Neutrophil (primary cell): ENCODE results near the gene CCDC88A.

Experiments
- H3K27ac ChIP-seq: fragments of 200-600 bp; sonication (generic); 2 replicates; pipeline ENCODE4 v1.5.1; 2016; ENCODE audit warnings: mild to moderate bottlenecking, moderate library complexity
- H3K27me3 ChIP-seq: fragments of 200-600 bp; sonication (generic); 2 replicates; pipeline ENCODE4 v1.6.0; 2016; ENCODE audit warnings: mild to moderate bottlenecking
- H3K36me3 ChIP-seq: fragments of 200-600 bp; sonication (generic); 2 replicates; pipeline ENCODE4 v1.5.1; 2017
- H3K4me1 ChIP-seq, 2 experiments: fragments of 200-600 bp in 1 of 2; sonication (generic) in 1 of 2; 1 replicate in 1 of 2; 2 replicates in 1 of 2; pipeline versions ENCODE4 v1.5.1 to v1.6.1; 2013 to 2016; ENCODE audit warnings: low read depth in 1 of 2, low read length in 1 of 2, mild to moderate bottlenecking in 1 of 2, moderate library complexity in 1 of 2; ENCODE audit not compliant: control insufficient read depth in 1 of 2, insufficient read depth in 1 of 2
- H3K4me3 ChIP-seq, 2 experiments: fragments of 200-600 bp in 1 of 2; sonication (generic) in 1 of 2; 1 replicate in 1 of 2; 2 replicates in 1 of 2; pipeline ENCODE4 v1.5.1; 2013 to 2016; ENCODE audit warnings: low read depth in 1 of 2, low read length in 1 of 2, mild to moderate bottlenecking in 1 of 2, moderate library complexity in 1 of 2
- H3K9me3 ChIP-seq: fragments of 200-600 bp; sonication (generic); 2 replicates; pipeline ENCODE4 v1.5.1; 2016
- CTCF ChIP-seq: fragments of 200-600 bp; sonication (generic); IDR thresholded peaks from 2 replicates; pipeline ENCODE4 v1.5.1; 2016; ENCODE audit warnings: antibody characterized with exemption

CCDC88A gene

GRCh38 chr2:55419679-55420438 lies at the start of gene CCDC88A:
TSS of gene CCDC88A (minus strand) at chr2:55419856. CDS start at chr2:55419079, 777 bp downstream.
- H3K27me3 ChIP-seq, result no peaks in the 10 kb centered on the region
- H3K4me1 ChIP-seq, result peaks cover 13 to 28% of the 10 kb centered on the region in 2 experiments
- no peaks in the 10 kb centered on the region for H3K9me3 ChIP-seq
- H3K36me3 ChIP-seq, result no peaks in the 10 kb centered on the region
- H3K27ac ChIP-seq, result peak within 1 kb of the TSS; percentile 67
- no peak for TF ChIP-seq CTCF
- peak within 1 kb of the TSS; percentile 64 to 82 for H3K4me3 ChIP-seq

- Histone ChIP-seq H3K4me3 (no peak overlapping the region), H3K36me3 (no peaks in the 10 kb centered on the region), H3K27me3 (no peaks in the 10 kb centered on the region), H3K27ac (no peak overlapping the region), H3K9me3 (no peaks in the 10 kb centered on the region), H3K4me1 (no peaks in the 10 kb centered on the region)
- no peak for TF ChIP-seq CTCF
Measured at GRCh38 chr2:55461679-55462078, 42.0 kb upstream of the CCDC88A start.

- Histone ChIP-seq H3K9me3 (no peaks in the 10 kb centered on the region), H3K27me3 (no peaks in the 10 kb centered on the region), H3K4me3 (no peak overlapping the region), H3K36me3 (no peaks in the 10 kb centered on the region), H3K27ac (no peak overlapping the region), H3K4me1 (no peaks in the 10 kb centered on the region)
- no peak for TF ChIP-seq CTCF
Measured at GRCh38 chr2:55460562-55460961, 40.9 kb upstream of the CCDC88A start.

GRCh38 chr2:55459714-55460274 lies 40.1 kb upstream of the CCDC88A start:
- Histone ChIP-seq H3K27ac (no peak overlapping the region), H3K9me3 (no peaks in the 10 kb centered on the region), H3K36me3 (no peaks in the 10 kb centered on the region), H3K4me3 (no peak overlapping the region), H3K4me1 (no peaks in the 10 kb centered on the region), H3K27me3 (no peaks in the 10 kb centered on the region)
- no peak for TF ChIP-seq CTCF

GRCh38 chr2:55459279-55459678 lies 39.6 kb upstream of the CCDC88A start:
- H3K27me3 ChIP-seq, result no peaks in the 10 kb centered on the region
- no peaks in the 10 kb centered on the region for H3K36me3 ChIP-seq
- H3K27ac ChIP-seq, result no peak overlapping the region
- H3K9me3 ChIP-seq, result no peaks in the 10 kb centered on the region
- H3K4me3 ChIP-seq, result no peak overlapping the region
- no peak for TF ChIP-seq CTCF
- H3K4me1 ChIP-seq, result no peaks in the 10 kb centered on the region
